ENCODE results near the gene IGSF6. TPM values are rescaled to one million over a fixed set of nuclear protein-coding genes. Genes with fewer than 3 reads are reported as not detected.
A peak's percentile ranks its signal among the peaks of the same experiment; 100 is the strongest.

Gene IGSF6
- total and polyA plus RNA-seq, 2 donors from 2014 or later, result 1.1 to 8.1 TPM

GRCh38 chr16:21603928-21604327 is 48.5 kb downstream of the IGSF6 start:
- intact Hi-C loops (cut with DNase I), result no loop called here
- FAIRE-seq, result no peak
- H3K9ac ChIP-seq (ENCODE audit: low read length in 3 of 3), result peak overlapping the region in 1 of 3 donors; percentile 7
- peak overlapping the region in 1 of 2 donors; percentile 68 for H3K27ac ChIP-seq (ENCODE audit: low read depth in 2 of 2, low read length in 2 of 2)
- H3K27me3 ChIP-seq (ENCODE audit: control insufficient read depth, insufficient read depth, low read length), result no peaks in the 10 kb centered on the region
- peaks cover 4 to 43% (median 18%) of the 10 kb centered on the region in 3 donors for H3K4me1 ChIP-seq (ENCODE audit: control insufficient read depth in 2 of 3, insufficient read depth in 2 of 3, low read depth in 1 of 3, low read length in 3 of 3)
- no peaks in the 10 kb centered on the region for H3K36me3 ChIP-seq (ENCODE audit: control insufficient read depth in 2 of 3, insufficient read depth in 3 of 3, low read length in 3 of 3)
- peak in 3 of 5 donors; percentile 42 to 79 (median 63) for DNase-seq
- peak overlapping the region in 1 of 3 donors; percentile 9 for H3K4me3 ChIP-seq (ENCODE audit: low read length in 3 of 3)
- H3K9me3 ChIP-seq (ENCODE audit: control insufficient read depth in 2 of 3, insufficient read depth in 1 of 3, low read length in 3 of 3), result no peaks in the 10 kb centered on the region
- TF ChIP-seq CTCF (IDR thresholded peaks at IDR 0.05; ENCODE audit: borderline replicate concordance, extremely low read depth, insufficient read depth), result no peak

- TF ChIP-seq CTCF (IDR thresholded peaks at IDR 0.05; ENCODE audit: borderline replicate concordance, extremely low read depth, insufficient read depth), result no peak
- DNase-seq (no peak), FAIRE-seq (no peak)
- Histone ChIP-seq H3K4me1 (ENCODE audit: control insufficient read depth in 2 of 3, insufficient read depth in 2 of 3, low read depth in 1 of 3, low read length in 3 of 3) (peaks cover 6 to 32% (median 12%) of the 10 kb centered on the region in 3 donors), H3K4me3 (ENCODE audit: low read length in 3 of 3) (no peak overlapping the region), H3K9me3 (ENCODE audit: control insufficient read depth in 2 of 3, insufficient read depth in 1 of 3, low read length in 3 of 3) (no peaks in the 10 kb centered on the region), H3K27me3 (ENCODE audit: control insufficient read depth, insufficient read depth, low read length) (no peaks in the 10 kb centered on the region), H3K27ac (ENCODE audit: low read depth in 2 of 2, low read length in 2 of 2) (no peak overlapping the region), H3K36me3 (ENCODE audit: control insufficient read depth in 2 of 3, insufficient read depth in 3 of 3, low read length in 3 of 3) (no peaks in the 10 kb centered on the region), H3K9ac (ENCODE audit: low read length in 3 of 3) (no peak overlapping the region)
- intact Hi-C loops (cut with DNase I), result no loop called here
These were observed 49.6 kb downstream of the IGSF6 start for GRCh38 chr16:21602785-21603184.

- H3K9ac ChIP-seq (ENCODE audit: low read length in 3 of 3), result peak overlapping the region; percentile 52 to 90 (median 89)
- no peak for FAIRE-seq
- no peaks in the 10 kb centered on the region for H3K36me3 ChIP-seq (ENCODE audit: control insufficient read depth in 2 of 3, insufficient read depth in 3 of 3, low read length in 3 of 3)
- no peak for TF ChIP-seq CTCF (IDR thresholded peaks at IDR 0.05; ENCODE audit: borderline replicate concordance, extremely low read depth, insufficient read depth)
- peaks cover 6 to 15% (median 10%) of the 10 kb centered on the region in 3 donors for H3K4me1 ChIP-seq (ENCODE audit: control insufficient read depth in 2 of 3, insufficient read depth in 2 of 3, low read depth in 1 of 3, low read length in 3 of 3)
- H3K4me3 ChIP-seq (ENCODE audit: low read length in 3 of 3), result peak overlapping the region; percentile 88 to 89 (median 89)
- H3K9me3 ChIP-seq (ENCODE audit: control insufficient read depth in 2 of 3, insufficient read depth in 1 of 3, low read length in 3 of 3), result no peaks in the 10 kb centered on the region
- DNase-seq, result peak in 4 of 5 donors; percentile 38 to 71 (median 67)
- intact Hi-C loops (cut with DNase I), result no loop called here
- peak overlapping the region; percentile 89 to 93 for H3K27ac ChIP-seq (ENCODE audit: low read depth in 2 of 2, low read length in 2 of 2)
- H3K27me3 ChIP-seq (ENCODE audit: control insufficient read depth, insufficient read depth, low read length), result no peaks in the 10 kb centered on the region
These were observed 52.2 kb downstream of the IGSF6 start for GRCh38 chr16:21600031-21600773.
